HEK293 (cell line): ENCODE data around the gene COX7B2.

Experiments used
- CTCF ChIA-PET: fragments of 350-600 bp; formaldehyde crosslinking; extraction: SDS; loops from one replicate; lab custom pipeline; 2021; ENCODE audit warnings: antibody characterized with exemption; lab: Yijun Ruan, JAX
- POLR2A ChIA-PET: fragments of 300-600 bp; formaldehyde crosslinking; extraction: SDS; loops from one replicate; lab custom pipeline; 2020; ENCODE audit warnings: antibody characterized with exemption, inconsistent platforms; lab: Yijun Ruan, JAX
- H3K27ac ChIP-seq: fragments of 200-500 bp; sonication (Bioruptor generic); 2 replicates; pipeline ENCODE4 v1.5.1; 2014; ENCODE audit warnings: low read depth, low read length, control low read depth, inconsistent platforms; ENCODE audit errors: extremely low read depth
- H3K36me3 ChIP-seq, 2 experiments: fragments of 200-500 bp in 1 of 2; sonication (Bioruptor generic) in 1 of 2; 1 replicate in 1 of 2; 2 replicates in 1 of 2; pipeline ENCODE4 v1.5.1; 2014 to 2017; ENCODE audit warnings: inconsistent platforms in 2 of 2, low read length in 2 of 2; ENCODE audit not compliant: control insufficient read depth in 2 of 2, insufficient read depth in 1 of 2
- H3K4me1 ChIP-seq: fragments of 200-500 bp; sonication (Bioruptor generic); 2 replicates; pipeline ENCODE4 v1.5.1; 2014; ENCODE audit warnings: mild to moderate bottlenecking, low read length, inconsistent platforms; ENCODE audit not compliant: control insufficient read depth, insufficient read depth
- H3K4me3 ChIP-seq: 2 replicates; pipeline ENCODE4 v1.5.1; 2011; ENCODE audit warnings: low read depth, mild to moderate bottlenecking, control low read depth, low read length, moderate library complexity
- H3K9me3 ChIP-seq: fragments of 200-500 bp; sonication (Bioruptor generic); 2 replicates; pipeline ENCODE4 v1.5.1; 2014; ENCODE audit warnings: low read depth, low read length, inconsistent platforms; ENCODE audit not compliant: control insufficient read depth, insufficient read depth
- ATF2 ChIP-seq: fragments of 450-650 bp; formaldehyde crosslinking; IDR thresholded peaks from 2 replicates; pipeline ENCODE4 v1.5.1; 2016; ENCODE audit warnings: missing biosample characterization, missing genetic modification characterization, low read depth
- ELK4 ChIP-seq: IDR thresholded peaks from 2 replicates; pipeline ENCODE4 v1.6.1; 2011; ENCODE audit warnings: mild to moderate bottlenecking, low read depth, low read length, borderline replicate concordance
- GFI1B ChIP-seq: fragments of 450-650 bp; formaldehyde crosslinking; IDR thresholded peaks from 2 replicates; pipeline ENCODE4 v1.5.1; 2016; ENCODE audit warnings: missing biosample characterization, missing genetic modification characterization
- GLI2 ChIP-seq: fragments of 450-650 bp; formaldehyde crosslinking; IDR thresholded peaks from 2 replicates; pipeline ENCODE4; 2017; ENCODE audit warnings: missing biosample characterization, missing genetic modification characterization, low read depth, borderline replicate concordance
- GLI4 ChIP-seq: fragments of 450-650 bp; formaldehyde crosslinking; IDR thresholded peaks from 2 replicates; pipeline ENCODE4 v1.5.1; 2016; ENCODE audit warnings: missing biosample characterization, missing genetic modification characterization
- KLF10 ChIP-seq: fragments of 450-650 bp; IDR thresholded peaks from 2 replicates; pipeline ENCODE4 v1.5.1; 2018; ENCODE audit warnings: missing biosample characterization, mild to moderate bottlenecking, missing genetic modification characterization
- KLF9 ChIP-seq: fragments of 450-650 bp; formaldehyde crosslinking; IDR thresholded peaks from 2 replicates; pipeline ENCODE4 v1.5.1; 2016; ENCODE audit warnings: missing biosample characterization, missing genetic modification characterization, low read depth
- PBX3 ChIP-seq: sonication (generic); formaldehyde crosslinking; IDR thresholded peaks from 2 replicates; pipeline ENCODE4 v1.8.1; 2022; ENCODE audit warnings: mild to moderate bottlenecking, moderate library complexity, missing genetic modification reagents
- SETDB1 ChIP-seq: IDR thresholded peaks from one replicate; pipeline ENCODE4 v1.6.1; 2017; ENCODE audit warnings: mild to moderate bottlenecking, low read length, moderate library complexity, mixed read lengths; ENCODE audit not compliant: insufficient read length
- TRIM28 ChIP-seq: IDR thresholded peaks from 2 replicates; pipeline ENCODE4 v1.6.1; 2011; ENCODE audit warnings: low read length, control low read depth, borderline replicate concordance
- ZBTB20 ChIP-seq: fragments of 450-650 bp; formaldehyde crosslinking; IDR thresholded peaks from 2 replicates; pipeline ENCODE4 v1.5.1; 2016; ENCODE audit warnings: missing biosample characterization, missing genetic modification characterization
- ZNF112 ChIP-seq: fragments of 450-650 bp; formaldehyde crosslinking; IDR thresholded peaks from 2 replicates; pipeline ENCODE4 v1.5.0; 2017; ENCODE audit warnings: missing biosample characterization, missing genetic modification characterization
- ZNF114 ChIP-seq: fragments of 450-650 bp; formaldehyde crosslinking; IDR thresholded peaks from 2 replicates; pipeline ENCODE4 v1.5.0; 2017; ENCODE audit warnings: missing biosample characterization, missing genetic modification characterization
- ZNF184 ChIP-seq: fragments of 450-650 bp; IDR thresholded peaks from 2 replicates; pipeline ENCODE4 v1.5.1; 2018; ENCODE audit warnings: missing biosample characterization, mild to moderate bottlenecking, missing genetic modification characterization
- ZNF37A ChIP-seq: fragments of 450-650 bp; IDR thresholded peaks from 2 replicates; pipeline ENCODE4 v1.5.1; 2018; ENCODE audit warnings: missing biosample characterization, missing genetic modification characterization
- ZNF426 ChIP-seq: fragments of 450-650 bp; formaldehyde crosslinking; IDR thresholded peaks from 2 replicates; pipeline ENCODE4 v1.5.1; 2017; ENCODE audit warnings: missing biosample characterization, missing genetic modification characterization, mild to moderate bottlenecking, inconsistent platforms, moderate library complexity
- ZNF529 ChIP-seq: fragments of 450-650 bp; formaldehyde crosslinking; IDR thresholded peaks from 2 replicates; pipeline ENCODE4 v1.5.1; 2017; ENCODE audit warnings: missing genetic modification characterization, missing biosample characterization; ENCODE audit not compliant: insufficient replicate concordance
- ZNF530 ChIP-seq: fragments of 450-650 bp; formaldehyde crosslinking; IDR thresholded peaks from 2 replicates; pipeline ENCODE4 v1.5.1; 2016; ENCODE audit warnings: low read depth, missing biosample characterization, missing genetic modification characterization
- ZNF544 ChIP-seq: fragments of 450-650 bp; formaldehyde crosslinking; IDR thresholded peaks from 2 replicates; pipeline ENCODE4 v1.5.0; 2017; ENCODE audit warnings: missing biosample characterization, missing genetic modification characterization
- ZNF555 ChIP-seq: fragments of 450-650 bp; formaldehyde crosslinking; conservative IDR thresholded peaks from 2 replicates; pipeline ENCODE4 v1.5.1; 2017; ENCODE audit warnings: missing biosample characterization, mild to moderate bottlenecking, missing genetic modification characterization, inconsistent platforms
- ZNF571 ChIP-seq: fragments of 450-650 bp; formaldehyde crosslinking; IDR thresholded peaks from 2 replicates; pipeline ENCODE4 v1.5.0; 2017; ENCODE audit warnings: missing biosample characterization, missing genetic modification characterization
- ZNF600 ChIP-seq: fragments of 450-650 bp; formaldehyde crosslinking; IDR thresholded peaks from 2 replicates; pipeline ENCODE4 v1.5.1; 2016; ENCODE audit warnings: missing biosample characterization, missing genetic modification characterization
- ZNF692 ChIP-seq: fragments of 450-650 bp; formaldehyde crosslinking; IDR thresholded peaks from 2 replicates; pipeline ENCODE4 v1.5.1; 2016; ENCODE audit warnings: missing biosample characterization, missing genetic modification characterization
- ZNF768 ChIP-seq: fragments of 450-650 bp; formaldehyde crosslinking; IDR thresholded peaks from 2 replicates; pipeline ENCODE4 v1.5.1; 2018; ENCODE audit warnings: missing biosample characterization, mild to moderate bottlenecking, missing genetic modification characterization
- ZNF792 ChIP-seq: fragments of 450-650 bp; formaldehyde crosslinking; IDR thresholded peaks from 2 replicates; pipeline ENCODE4 v1.5.1; 2016; ENCODE audit warnings: missing biosample characterization, missing genetic modification characterization
- ZNF843 ChIP-seq: fragments of 450-650 bp; formaldehyde crosslinking; IDR thresholded peaks from 2 replicates; pipeline ENCODE4 v1.5.1; 2016; ENCODE audit warnings: missing biosample characterization, missing genetic modification characterization
- ZSCAN18 ChIP-seq: fragments of 450-650 bp; formaldehyde crosslinking; IDR thresholded peaks from 2 replicates; pipeline ENCODE4 v1.5.1; 2016; ENCODE audit warnings: missing biosample characterization, missing genetic modification characterization
- TF ChIP-seq, protein P1 (sequence below): fragments of 450-650 bp; formaldehyde crosslinking; optimal IDR thresholded peaks from 2 replicates; pipeline ENCODE3; 2016; ENCODE audit warnings: missing biosample characterization, mild to moderate bottlenecking, missing genetic modification characterization

The COX7B2 gene

DNA sequence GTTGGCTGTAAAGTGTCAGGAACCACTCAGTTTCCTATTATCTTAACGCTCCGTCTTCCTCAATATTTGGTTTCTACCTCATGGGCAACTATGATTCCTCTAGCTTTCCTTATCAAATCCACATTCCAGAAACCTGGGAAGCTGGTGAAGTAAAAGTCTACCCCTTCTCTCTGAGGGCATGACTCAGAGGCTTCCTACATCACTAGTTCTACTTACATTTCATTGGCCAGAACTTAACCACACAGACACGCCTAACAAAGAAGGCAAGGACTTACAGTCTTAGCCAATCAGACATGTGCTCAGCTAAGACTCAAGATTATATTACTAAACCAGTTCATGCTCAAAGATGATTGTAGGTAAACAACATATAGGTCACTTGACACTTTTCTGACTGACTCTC lies 30.4 kb downstream of the COX7B2 start:
- ChIA-PET CTCF (no interaction called here), POLR2A (no interaction called here)
- Histone ChIP-seq H3K36me3 (no peaks in the 10 kb centered on the region), H3K9me3 (no peaks in the 10 kb centered on the region), H3K4me1 (no peaks in the 10 kb centered on the region), H3K27ac (no peak overlapping the region), H3K4me3 (no peak overlapping the region)
- TF ChIP-seq ZNF843 (tag by site-specific recombination) (no peak), ZNF426 (tag by site-specific recombination) (no peak), SETDB1 (no peak), GLI4 (tag by site-specific recombination) (no peak), ZNF529 (tag by site-specific recombination) (no peak), ZNF544 (tag by site-specific recombination) (no peak), ZNF792 (tag by site-specific recombination) (no peak), ZNF571 (tag by site-specific recombination) (no peak), ZSCAN18 (tag by site-specific recombination) (no peak), ELK4 (no peak), ZNF692 (tag by site-specific recombination) (no peak)

GRCh38 chr4:46874811-46875210 lies 34.2 kb downstream of the COX7B2 start:
- Histone ChIP-seq H3K4me3 (no peak overlapping the region), H3K36me3 (no peaks in the 10 kb centered on the region), H3K4me1 (no peaks in the 10 kb centered on the region), H3K9me3 (no peaks in the 10 kb centered on the region), H3K27ac (no peak overlapping the region)
- CTCF ChIA-PET: no interaction called here
- POLR2A ChIA-PET: no interaction called here
- TF ChIP-seq ZNF37A (tag by site-specific recombination) (no peak), GFI1B (no peak), PBX3 (CRISPR knock-in tag) (no peak), ZNF112 (no peak), ZNF184 (tag by site-specific recombination) (no peak), ZNF600 (tag by site-specific recombination) (no peak), ZBTB20 (tag by site-specific recombination) (no peak), ZNF555 (tag by site-specific recombination) (no peak), ZNF114 (tag by site-specific recombination) (no peak), KLF10 (no peak), ATF2 (no peak), GLI2 (no peak), ZNF768 (tag by site-specific recombination) (no peak), KLF9 (tag by site-specific recombination) (no peak), TRIM28 (no peak), ZNF530 (tag by site-specific recombination) (no peak)
- TF ChIP-seq, protein P1, sequence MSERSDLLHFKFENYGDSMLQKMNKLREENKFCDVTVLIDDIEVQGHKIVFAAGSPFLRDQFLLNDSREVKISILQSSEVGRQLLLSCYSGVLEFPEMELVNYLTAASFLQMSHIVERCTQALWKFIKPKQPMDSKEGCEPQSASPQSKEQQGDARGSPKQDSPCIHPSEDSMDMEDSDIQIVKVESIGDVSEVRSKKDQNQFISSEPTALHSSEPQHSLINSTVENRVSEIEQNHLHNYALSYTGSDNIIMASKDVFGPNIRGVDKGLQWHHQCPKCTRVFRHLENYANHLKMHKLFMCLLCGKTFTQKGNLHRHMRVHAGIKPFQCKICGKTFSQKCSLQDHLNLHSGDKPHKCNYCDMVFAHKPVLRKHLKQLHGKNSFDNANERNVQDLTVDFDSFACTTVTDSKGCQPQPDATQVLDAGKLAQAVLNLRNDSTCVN (tag by site-specific recombination): no peak
